ENCODE measurements around the gene EXO1. TPM values are rescaled to one million over a fixed set of nuclear protein-coding genes. Genes with fewer than 3 reads are reported as not detected.
"Not testable (repeated sequence)": the region's sequence is repeated elsewhere in the genome, so short reads cannot be mapped to it uniquely, and the experiment has no call there.

The EXO1 gene
- total RNA-seq, 1 donor from 2014 or later, result not detected

DNA sequence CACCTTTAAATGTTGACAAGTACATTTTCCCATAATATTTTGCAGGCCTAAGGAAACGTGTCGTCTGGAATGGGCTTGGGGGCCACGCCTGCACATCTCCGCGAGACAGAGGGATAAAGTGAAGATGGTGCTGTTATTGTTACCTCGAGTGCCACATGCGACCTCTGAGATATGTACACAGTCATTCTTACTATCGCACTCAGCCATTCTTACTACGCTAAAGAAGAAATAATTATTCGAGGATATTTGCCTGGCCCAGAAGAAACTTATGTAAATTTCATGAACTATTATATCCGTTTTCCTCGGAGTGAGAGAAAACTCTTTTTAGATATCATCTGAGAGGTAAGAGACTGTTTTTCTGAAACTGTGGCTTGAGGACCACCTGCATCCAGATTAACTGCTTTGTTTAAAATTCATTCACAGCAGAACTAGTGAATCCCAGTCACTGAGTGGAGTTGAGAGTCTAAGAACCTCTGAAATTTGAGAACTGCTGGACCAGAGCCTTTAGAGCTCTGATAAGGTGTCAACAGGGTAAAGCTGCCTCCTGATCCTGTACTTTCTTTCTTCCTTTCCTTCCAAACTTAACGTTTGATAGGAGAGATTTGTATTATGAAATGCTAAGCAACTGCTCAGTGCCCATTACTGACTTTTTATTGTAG is 811 bp downstream of the EXO1 start:
- peaks cover 0 to 8% of the 10 kb centered on the region in 2 donors for H3K4me1 ChIP-seq
- TF ChIP-seq, protein P1, sequence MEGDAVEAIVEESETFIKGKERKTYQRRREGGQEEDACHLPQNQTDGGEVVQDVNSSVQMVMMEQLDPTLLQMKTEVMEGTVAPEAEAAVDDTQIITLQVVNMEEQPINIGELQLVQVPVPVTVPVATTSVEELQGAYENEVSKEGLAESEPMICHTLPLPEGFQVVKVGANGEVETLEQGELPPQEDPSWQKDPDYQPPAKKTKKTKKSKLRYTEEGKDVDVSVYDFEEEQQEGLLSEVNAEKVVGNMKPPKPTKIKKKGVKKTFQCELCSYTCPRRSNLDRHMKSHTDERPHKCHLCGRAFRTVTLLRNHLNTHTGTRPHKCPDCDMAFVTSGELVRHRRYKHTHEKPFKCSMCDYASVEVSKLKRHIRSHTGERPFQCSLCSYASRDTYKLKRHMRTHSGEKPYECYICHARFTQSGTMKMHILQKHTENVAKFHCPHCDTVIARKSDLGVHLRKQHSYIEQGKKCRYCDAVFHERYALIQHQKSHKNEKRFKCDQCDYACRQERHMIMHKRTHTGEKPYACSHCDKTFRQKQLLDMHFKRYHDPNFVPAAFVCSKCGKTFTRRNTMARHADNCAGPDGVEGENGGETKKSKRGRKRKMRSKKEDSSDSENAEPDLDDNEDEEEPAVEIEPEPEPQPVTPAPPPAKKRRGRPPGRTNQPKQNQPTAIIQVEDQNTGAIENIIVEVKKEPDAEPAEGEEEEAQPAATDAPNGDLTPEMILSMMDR (IDR thresholded peaks at IDR 0.05), result no peak
- H3K9me3 ChIP-seq, result no peaks in the 10 kb centered on the region
- intact Hi-C loops (cut with DNase I), result loop anchor here (5.0 kb wide), 1 partner anchor 207 kb away; the partner anchor contains the start of genes CHML and OPN3
- H3K4me3 ChIP-seq, result peak overlapping the region in 1 of 2 donors; percentile 89
- H3K36me3 ChIP-seq, result no peaks in the 10 kb centered on the region
- no peak overlapping the region for H3K27ac ChIP-seq
- no peaks in the 10 kb centered on the region for H3K27me3 ChIP-seq
- DNase-seq (ENCODE audit: low spot score in 2 of 2), result no peak

DNA sequence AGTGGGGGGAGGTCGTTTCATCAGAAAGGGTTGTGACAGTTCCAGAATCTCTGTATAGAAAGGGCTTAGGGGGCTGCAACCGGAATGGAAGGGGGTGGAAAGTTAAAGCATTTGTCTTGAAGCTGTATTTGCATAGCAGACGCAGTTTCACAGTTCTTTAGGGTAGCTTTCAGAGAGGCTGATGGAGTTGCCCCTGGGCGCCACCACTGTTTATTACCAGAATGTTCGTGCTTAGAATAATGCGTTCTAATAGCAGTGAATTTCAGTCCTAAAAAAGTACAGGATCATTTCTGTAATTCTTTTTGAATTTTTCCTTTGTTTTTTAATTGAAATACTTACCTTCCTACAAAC is 1.3 kb downstream of the EXO1 start:
- no peak overlapping the region for H3K27ac ChIP-seq
- peaks cover 0 to 8% of the 10 kb centered on the region in 2 donors for H3K4me1 ChIP-seq
- TF ChIP-seq, protein P1 (IDR thresholded peaks at IDR 0.05), result no peak
- no peaks in the 10 kb centered on the region for H3K9me3 ChIP-seq
- DNase-seq (ENCODE audit: low spot score in 2 of 2), result no peak
- no peaks in the 10 kb centered on the region for H3K27me3 ChIP-seq
- intact Hi-C loops (cut with DNase I), result loop anchor here (5.0 kb wide), 1 partner anchor 207 kb away; the partner anchor contains the start of genes CHML and OPN3
- H3K36me3 ChIP-seq, result no peaks in the 10 kb centered on the region
- H3K4me3 ChIP-seq, result no peak overlapping the region

- H3K36me3 ChIP-seq; H3K9me3 ChIP-seq; H3K4me3 ChIP-seq; H3K27me3 ChIP-seq; intact Hi-C loops (cut with DNase I); DNase-seq (ENCODE audit: low spot score in 2 of 2); H3K4me1 ChIP-seq; H3K27ac ChIP-seq: not testable (repeated sequence)
Observed at GRCh38 chr1:241855545-241856140, 7.6 kb downstream of the EXO1 start.

DNA sequence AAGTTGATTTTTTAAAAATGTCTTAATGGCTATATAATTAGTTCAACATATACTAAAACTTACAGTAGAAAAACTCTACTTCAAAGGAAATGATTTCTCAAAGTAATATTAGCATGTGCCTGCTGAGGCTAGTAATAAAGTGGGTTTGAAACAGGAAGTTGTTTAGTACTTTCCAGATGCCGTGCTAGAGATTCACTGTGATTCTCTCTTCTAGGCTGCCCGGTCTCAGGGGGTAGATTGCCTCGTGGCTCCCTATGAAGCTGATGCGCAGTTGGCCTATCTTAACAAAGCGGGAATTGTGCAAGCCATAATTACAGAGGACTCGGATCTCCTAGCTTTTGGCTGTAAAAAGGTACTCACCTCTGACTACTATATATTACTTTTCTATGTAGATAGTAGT is 9.1 kb downstream of the EXO1 start:
- Histone ChIP-seq H3K9me3 (no peaks in the 10 kb centered on the region), H3K4me3 (no peak overlapping the region), H3K4me1 (no peaks in the 10 kb centered on the region), H3K36me3 (no peaks in the 10 kb centered on the region), H3K27ac (no peak overlapping the region), H3K27me3 (no peaks in the 10 kb centered on the region)
- intact Hi-C loops (cut with DNase I), result no loop called here
- no peak for DNase-seq (ENCODE audit: low spot score in 2 of 2)
- TF ChIP-seq, protein P1 (IDR thresholded peaks at IDR 0.05), result no peak

GRCh38 chr1:241860922-241861321 is 12.9 kb downstream of the EXO1 start:
- no peaks in the 10 kb centered on the region for H3K27me3 ChIP-seq
- no peaks in the 10 kb centered on the region for H3K36me3 ChIP-seq
- TF ChIP-seq, protein P1 (IDR thresholded peaks at IDR 0.05), result no peak
- H3K27ac ChIP-seq, result no peak overlapping the region
- no peaks in the 10 kb centered on the region for H3K4me1 ChIP-seq
- no peaks in the 10 kb centered on the region for H3K9me3 ChIP-seq
- no peak for DNase-seq (ENCODE audit: low spot score in 2 of 2)
- H3K4me3 ChIP-seq, result no peak overlapping the region
- intact Hi-C loops (cut with DNase I), result no loop called here

DNA sequence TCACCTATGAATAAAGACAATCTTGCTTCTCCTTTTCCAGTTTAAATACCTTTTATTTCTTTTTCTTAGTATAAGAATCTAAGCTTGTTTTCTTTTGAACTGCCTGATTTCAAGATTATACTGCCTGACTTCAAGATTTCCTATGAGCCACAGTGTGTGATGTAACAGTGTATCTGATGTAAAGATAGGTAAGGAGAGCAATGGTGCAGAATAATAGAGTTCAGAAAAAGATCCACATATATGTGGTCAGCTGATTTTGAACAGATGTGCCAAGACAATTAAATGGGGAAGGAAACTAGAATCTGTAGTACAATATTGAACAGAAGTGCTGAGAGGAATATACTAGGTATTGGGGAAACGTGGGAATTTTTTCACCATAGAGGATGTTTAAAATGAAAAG is 21.0 kb downstream of the EXO1 start:
- TF ChIP-seq, protein P1 (IDR thresholded peaks at IDR 0.05), result no peak
- H3K9me3 ChIP-seq, result no peaks in the 10 kb centered on the region
- no peak overlapping the region for H3K4me3 ChIP-seq
- H3K36me3 ChIP-seq, result no peaks in the 10 kb centered on the region
- H3K27ac ChIP-seq, result no peak overlapping the region
- DNase-seq (ENCODE audit: low spot score in 2 of 2), result no peak
- no peaks in the 10 kb centered on the region for H3K27me3 ChIP-seq
- no peaks in the 10 kb centered on the region for H3K4me1 ChIP-seq
- intact Hi-C loops (cut with DNase I), result no loop called here

Measured in ascending aorta (tissue), 2 donors.